Progenitor cell of endocrine pancreas (in vitro differentiated cells): ENCODE data around the gene RIC8A. TPM values are rescaled to one million over a fixed set of nuclear protein-coding genes. Genes with fewer than 3 reads are reported as not detected.

Experiments used
- DNase-seq: peaks from one replicate; pipeline ENCODE4 v3.0.0; 2021; ENCODE audit warnings: low spot score; ENCODE audit not compliant: unreplicated experiment
- H3K27ac Mint-ChIP-seq: 2 replicates; pipeline ENCODE4 v1.8.0; 2021; ENCODE audit warnings: mild to moderate bottlenecking, moderate library complexity, mixed read lengths
- H3K27me3 Mint-ChIP-seq: 2 replicates; pipeline ENCODE4 v1.8.0; 2021; ENCODE audit warnings: mixed read lengths
- H3K36me3 Mint-ChIP-seq: 2 replicates; pipeline ENCODE4 v1.8.0; 2022; ENCODE audit warnings: mixed read lengths; ENCODE audit not compliant: insufficient read depth
- H3K4me1 Mint-ChIP-seq: 2 replicates; pipeline ENCODE4 v1.8.0; 2021; ENCODE audit warnings: low read depth, mixed read lengths
- H3K4me3 Mint-ChIP-seq: 2 replicates; pipeline ENCODE4 v1.8.0; 2021; ENCODE audit warnings: low read depth, mild to moderate bottlenecking, moderate library complexity, mixed read lengths
- H3K9me3 Mint-ChIP-seq: 2 replicates; pipeline ENCODE4 v1.8.0; 2021; ENCODE audit warnings: low read depth, mixed read lengths
- CTCF ChIP-seq: fragments of 200-600 bp; sonication (generic); IDR thresholded peaks from one replicate; pipeline ENCODE4 v1.5.0; 2021; ENCODE audit warnings: antibody characterized with exemption, mild to moderate bottlenecking; ENCODE audit not compliant: unreplicated experiment
- total RNA-seq: library from RNA; stranded (reverse); gene quantifications from 2 replicates; pipeline ENCODE4 v1.2.1, GENCODE V29; 2021

RIC8A gene
- total RNA-seq, 1 donor from 2014 or later, result 88.0 TPM

- Mint-ChIP-seq H3K4me1 (peaks cover 5% of the 10 kb centered on the region), H3K4me3 (no peak overlapping the region), H3K9me3 (no peaks in the 10 kb centered on the region), H3K36me3 (peaks cover 14% of the 10 kb centered on the region), H3K27me3 (no peaks in the 10 kb centered on the region), H3K27ac (no peak overlapping the region)
- TF ChIP-seq CTCF, result no peak
- DNase-seq, result no peak
These were observed 34.1 kb downstream of the RIC8A start for GRCh38 chr11:241634-242033.

GRCh38 chr11:244376-244775, 36.9 kb downstream of the RIC8A start:
- no peak overlapping the region for H3K4me3 Mint-ChIP-seq
- no peak overlapping the region for H3K27ac Mint-ChIP-seq
- TF ChIP-seq CTCF, result no peak
- H3K9me3 Mint-ChIP-seq, result no peaks in the 10 kb centered on the region
- H3K27me3 Mint-ChIP-seq, result no peaks in the 10 kb centered on the region
- no peak for DNase-seq
- H3K4me1 Mint-ChIP-seq, result no peaks in the 10 kb centered on the region
- peaks cover 26% of the 10 kb centered on the region for H3K36me3 Mint-ChIP-seq

- no peak for DNase-seq
- TF ChIP-seq CTCF, result no peak
These were observed 41.6 kb downstream of the RIC8A start for GRCh38 chr11:249062-249461.

GRCh38 chr11:250274-250673, 42.8 kb downstream of the RIC8A start:
- no peak for DNase-seq
- Mint-ChIP-seq H3K4me1 (no peaks in the 10 kb centered on the region), H3K36me3 (peaks cover 31% of the 10 kb centered on the region), H3K27ac (no peak overlapping the region), H3K4me3 (no peak overlapping the region), H3K27me3 (no peaks in the 10 kb centered on the region), H3K9me3 (no peaks in the 10 kb centered on the region)
- no peak for TF ChIP-seq CTCF

More at GRCh38 chr11:249062-249461, 41.6 kb downstream of the RIC8A start:
- Mint-ChIP-seq H3K4me3 (no peak overlapping the region), H3K9me3 (no peaks in the 10 kb centered on the region), H3K4me1 (no peaks in the 10 kb centered on the region), H3K27ac (no peak overlapping the region), H3K27me3 (no peaks in the 10 kb centered on the region), H3K36me3 (peaks cover 33% of the 10 kb centered on the region)

GRCh38 chr11:250740-251299, 43.3 kb downstream of the RIC8A start:
- TF ChIP-seq CTCF, result peak; percentile 72
- Mint-ChIP-seq H3K4me3 (no peak overlapping the region), H3K4me1 (no peaks in the 10 kb centered on the region), H3K9me3 (no peaks in the 10 kb centered on the region), H3K27ac (no peak overlapping the region), H3K36me3 (peaks cover 29% of the 10 kb centered on the region), H3K27me3 (no peaks in the 10 kb centered on the region)
- peak; percentile 43 for DNase-seq
